ELF-1 (cell line): Measurements from ENCODE around the gene SEPTIN10.
"Not testable (repeated sequence)": the region's sequence is repeated elsewhere in the genome, so short reads cannot be mapped to it uniquely, and the experiment has no call there.

ENCODE experiments used
- DNase-seq: peaks from one replicate; pipeline ENCODE4 v3.0.0-alpha.2; 2016; ENCODE audit warnings: low read depth, low spot score

SEPTIN10 gene

GRCh38 chr2:109613922-109614714, at the start of gene SEPTIN10, which contains the start of gene SOWAHC:
Gene SEPTIN10 (minus strand): TSS chr2:109613966. CDS start chr2:109613827, 139 bp downstream.
Gene SOWAHC (plus strand): TSS chr2:109614364. CDS start chr2:109614490, 126 bp downstream.
- DNase-seq, result peak; percentile 99

- no peak for DNase-seq
These were observed 49.1 kb upstream of the SEPTIN10 start for GRCh38 chr2:109662889-109663288.

DNA sequence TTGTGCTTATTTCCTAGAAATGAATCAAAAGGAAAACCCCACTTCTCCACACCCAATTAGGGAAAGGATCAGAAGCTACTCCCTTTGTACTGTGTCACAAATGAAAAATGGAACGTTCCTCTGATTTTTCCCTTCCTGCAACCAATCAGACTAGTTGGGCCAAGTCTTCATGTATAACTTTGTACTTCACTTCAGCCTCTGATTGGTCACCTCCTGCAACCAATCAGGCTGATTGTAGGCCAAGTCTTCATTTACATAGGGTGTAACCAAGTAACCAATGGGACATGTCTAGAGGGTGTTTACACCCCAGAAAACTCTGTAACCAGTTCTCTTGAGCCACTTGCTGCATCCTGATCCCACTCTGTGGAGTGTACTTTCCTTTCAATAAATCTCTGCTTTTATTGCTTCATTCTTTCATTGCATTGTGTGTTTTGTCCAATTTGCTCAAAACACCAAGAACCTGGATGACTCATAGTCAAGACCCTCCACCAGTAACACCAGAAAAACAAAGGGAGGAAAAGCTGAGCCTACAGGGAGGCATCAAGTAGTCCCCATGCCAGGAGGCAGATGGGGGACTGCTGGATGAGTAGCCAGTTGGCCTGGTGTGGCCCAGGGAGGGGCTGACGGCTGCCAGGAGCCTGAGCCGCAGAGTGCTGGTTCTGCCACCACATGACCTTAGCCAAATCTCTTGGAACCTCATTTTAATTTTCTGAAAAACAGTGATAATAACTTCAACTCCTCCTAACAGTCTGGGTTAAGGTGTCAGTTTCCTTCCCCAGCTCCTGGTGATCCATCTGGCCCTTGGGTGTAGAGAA, 46.5 kb upstream of the SEPTIN10 start:
- DNase-seq, result no peak

GRCh38 chr2:109659396-109660045, 45.8 kb upstream of the SEPTIN10 start:
- DNase-seq, result no peak

DNA sequence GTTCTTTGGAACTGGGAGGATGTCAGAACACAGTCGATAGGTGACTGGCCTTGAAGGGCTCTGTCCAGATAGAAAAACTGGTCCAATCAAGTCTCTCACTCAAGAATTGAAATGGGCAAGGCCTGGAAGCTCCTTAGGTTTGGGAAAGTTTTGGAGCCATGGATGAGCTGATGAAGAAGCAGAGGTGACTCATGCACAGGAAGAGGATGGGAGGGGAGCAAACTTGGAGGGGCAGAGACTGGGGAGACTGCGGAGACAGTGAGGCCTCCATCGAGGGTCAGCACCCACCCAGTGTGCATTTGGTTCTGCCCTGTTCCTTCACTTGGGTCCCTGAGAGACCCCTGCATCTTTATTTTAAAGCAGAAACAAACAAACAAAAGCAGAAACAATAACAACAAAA, 41.5 kb upstream of the SEPTIN10 start:
- DNase-seq, result no peak

GRCh38 chr2:109654326-109655050, 40.7 kb upstream of the SEPTIN10 start:
- no peak for DNase-seq

DNA sequence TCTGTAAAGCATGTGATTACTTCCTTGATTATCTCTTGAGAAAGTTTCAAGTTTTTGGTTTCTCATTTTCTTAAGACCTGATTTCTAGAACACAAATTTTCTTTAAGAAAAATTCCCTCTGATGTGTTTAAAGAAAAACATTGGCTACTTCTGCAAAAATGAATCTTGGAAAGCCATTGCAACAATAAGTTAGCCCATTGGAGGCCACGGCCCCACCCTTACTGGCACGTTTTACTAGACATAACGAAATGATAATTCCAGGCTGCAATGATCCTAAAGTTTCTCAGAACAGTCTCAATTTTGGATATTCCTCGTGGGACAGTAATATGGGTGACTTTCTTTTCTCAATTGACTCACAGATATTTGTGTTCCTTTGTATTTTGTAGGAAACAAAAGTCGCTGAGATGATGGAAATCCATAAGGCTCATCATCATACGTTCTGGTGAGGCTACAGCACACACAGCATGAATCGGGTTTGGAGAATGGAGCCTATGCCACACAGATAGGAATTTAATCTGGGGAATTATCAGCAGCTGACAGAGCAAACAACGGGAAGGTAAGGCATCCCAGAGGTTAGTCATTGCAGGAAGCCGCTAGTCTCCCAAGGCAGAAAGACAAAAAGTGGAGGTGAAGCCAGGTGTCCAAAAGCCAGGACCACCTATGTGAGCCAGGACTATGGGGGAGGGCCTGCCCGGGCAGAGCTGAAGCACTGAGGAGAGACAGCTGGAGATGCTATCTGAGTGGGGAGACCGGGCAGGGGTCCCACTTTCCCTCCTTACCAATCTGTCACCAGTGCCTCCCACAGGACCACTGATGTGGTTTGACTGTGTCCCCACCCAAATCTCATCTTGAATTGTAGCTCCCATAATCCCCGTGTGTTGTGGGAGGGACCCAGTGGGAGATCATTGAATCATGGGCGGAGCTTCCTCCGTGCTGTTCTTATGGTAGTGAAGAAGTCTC, 36.2 kb upstream of the SEPTIN10 start:
- DNase-seq, result no peak

DNA sequence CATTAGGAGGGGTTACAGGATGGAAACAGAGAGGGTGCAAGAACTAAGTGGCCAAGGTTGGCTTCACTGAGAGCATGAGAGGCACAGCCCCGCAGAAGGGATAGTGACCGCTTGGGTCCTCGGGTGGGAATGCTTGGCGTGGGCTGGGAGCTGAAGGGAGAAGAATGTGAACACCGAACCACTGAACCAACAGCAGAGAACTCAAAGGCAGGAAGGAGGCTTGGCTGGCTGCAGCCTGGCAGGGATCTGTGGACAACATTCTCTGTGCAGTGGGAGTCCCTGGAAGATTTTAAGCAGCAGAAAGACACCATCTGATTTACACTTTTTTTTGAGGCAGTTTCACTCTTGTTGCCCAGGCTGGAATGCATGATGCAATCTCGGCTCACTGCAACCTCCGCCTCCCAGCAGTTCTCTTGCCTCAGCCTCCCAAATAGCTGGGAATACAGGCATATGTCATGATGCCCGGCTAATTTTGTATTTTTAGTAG, 34.3 kb upstream of the SEPTIN10 start:
- peak; percentile 28 for DNase-seq

GRCh38 chr2:109647636-109648035, 33.9 kb upstream of the SEPTIN10 start:
- DNase-seq, result peak; percentile 43

DNA sequence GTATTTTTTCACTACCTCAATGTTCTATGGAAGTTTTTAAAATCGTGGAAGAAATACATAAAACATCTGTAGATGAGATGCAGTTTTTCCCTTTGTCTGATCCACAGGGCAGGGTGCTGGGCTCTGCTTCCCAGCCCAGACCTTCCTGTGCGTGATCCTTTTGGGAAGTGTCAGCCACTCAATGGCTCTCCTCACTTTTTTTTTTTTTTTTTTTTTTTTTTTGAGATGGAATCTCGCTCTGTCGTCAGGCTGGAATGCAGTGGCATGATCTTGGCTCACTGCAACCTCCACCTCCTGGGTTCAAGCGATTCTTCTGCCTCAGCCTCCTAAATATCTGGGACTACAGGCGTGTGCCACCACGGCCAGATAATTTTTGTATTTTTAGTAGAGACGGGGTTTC, 33.2 kb upstream of the SEPTIN10 start:
- peak; percentile 52 for DNase-seq

DNA sequence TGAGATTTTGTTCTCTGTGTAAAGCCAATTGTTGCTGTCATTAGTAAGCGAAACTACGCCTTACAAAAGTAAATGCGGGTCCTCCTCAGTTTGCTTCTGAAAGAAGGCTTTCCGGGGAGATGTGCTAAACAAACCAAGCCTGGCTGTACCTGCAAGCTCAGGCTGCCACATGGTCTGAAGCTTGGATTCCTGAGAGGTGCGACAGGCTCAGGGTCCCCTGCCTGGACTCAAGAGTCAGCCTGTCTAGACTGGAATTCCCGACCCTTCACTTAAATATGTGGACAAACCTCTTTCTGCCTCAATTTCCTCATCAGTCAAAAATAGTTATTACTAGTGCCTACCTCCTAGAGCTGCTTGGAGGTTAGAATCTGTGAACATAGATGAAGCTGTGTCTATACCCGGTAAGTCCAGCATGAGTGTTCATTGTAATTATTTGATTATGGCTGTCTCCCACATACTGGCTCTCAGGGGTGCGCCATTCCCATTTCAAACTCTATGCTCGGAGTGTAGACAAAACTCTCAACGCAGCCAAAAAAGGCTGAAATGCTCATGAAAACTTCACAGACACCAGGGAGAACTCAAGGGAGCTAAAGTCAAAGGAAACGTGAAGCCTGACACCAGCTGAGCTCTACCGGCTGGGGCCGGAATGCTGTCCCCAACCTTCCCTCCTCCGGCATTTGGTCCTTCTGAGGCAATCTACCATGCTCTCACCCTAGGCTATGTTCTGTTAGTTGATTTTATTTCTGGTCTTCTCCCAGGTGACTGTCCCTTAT, 31.8 kb upstream of the SEPTIN10 start:
- DNase-seq, result peak; percentile 80

DNA sequence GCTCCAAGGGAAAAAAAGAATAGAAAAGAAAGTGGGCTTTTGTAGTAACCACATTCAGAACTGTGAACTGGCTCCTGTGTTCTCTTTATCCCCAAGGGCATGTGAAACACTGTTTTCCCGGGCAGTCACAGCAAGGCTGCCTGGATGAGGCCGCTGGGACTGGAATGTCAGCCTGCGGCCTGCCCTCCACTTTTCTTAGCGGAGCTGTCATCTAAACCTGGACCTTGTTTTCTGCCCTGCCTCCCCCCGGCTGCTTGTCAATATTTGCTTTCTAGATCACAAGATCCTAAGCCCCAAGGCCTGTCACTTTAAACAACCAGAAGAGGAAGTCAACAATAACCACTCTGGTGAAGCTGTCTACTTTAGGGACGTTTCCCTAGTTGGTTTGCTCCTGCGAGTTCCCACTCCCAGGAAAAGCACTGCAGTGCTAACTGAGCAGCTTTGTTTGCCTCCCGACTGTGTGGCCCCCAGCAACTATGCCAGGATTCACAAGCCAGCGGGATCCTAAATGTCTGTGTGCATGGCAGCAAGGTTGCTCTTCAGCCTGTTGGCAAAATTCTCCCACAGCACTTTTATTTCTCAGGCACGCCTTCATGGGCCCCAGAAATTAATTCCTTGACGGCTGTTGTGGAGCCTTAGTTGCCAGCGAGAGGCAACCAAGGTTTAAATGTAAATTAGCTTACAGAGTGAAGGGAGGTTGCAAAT, 31.0 kb upstream of the SEPTIN10 start:
- peak; percentile 96 for DNase-seq

DNA sequence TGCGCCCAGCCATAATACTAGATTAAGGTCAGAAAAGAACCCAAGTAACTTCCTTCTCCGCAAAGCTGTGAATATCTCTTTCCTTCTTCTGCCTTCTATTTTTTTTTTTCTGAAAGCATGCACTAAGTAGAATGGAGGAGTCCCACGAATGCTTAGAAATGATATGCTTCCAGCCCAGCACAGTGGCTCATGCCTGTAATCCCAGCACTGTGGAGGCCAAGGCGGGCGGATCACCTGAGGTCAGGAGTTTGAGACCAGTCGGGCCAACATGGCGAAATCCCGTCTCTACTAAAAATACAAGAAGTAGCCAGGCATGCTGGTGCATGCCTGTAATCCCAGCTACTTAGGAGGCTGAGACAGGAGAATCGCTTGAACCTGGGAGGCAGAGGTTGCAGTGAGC, 26.2 kb upstream of the SEPTIN10 start:
- not testable (repeated sequence) for DNase-seq

- DNase-seq, result no peak
These were observed 25.0 kb upstream of the SEPTIN10 start for GRCh38 chr2:109638795-109639194.

- no peak for DNase-seq
These were observed 24.2 kb upstream of the SEPTIN10 start for GRCh38 chr2:109637749-109638570.

GRCh38 chr2:109636317-109636716, 22.6 kb upstream of the SEPTIN10 start:
- no peak for DNase-seq

GRCh38 chr2:109635426-109636304, 21.9 kb upstream of the SEPTIN10 start:
- DNase-seq, result no peak
